Testis (tissue), 3 donors: Measurements from ENCODE around the gene EEFSEC. TPM values are rescaled to one million over a fixed set of nuclear protein-coding genes. Genes with fewer than 3 reads are reported as not detected.

Experiments
- DNase-seq: peaks from one replicate; pipeline ENCODE4 v3.0.0-alpha.2; 2019
- H3K27ac ChIP-seq, 2 donors: fragments of 200-600 bp; sonication (generic); one replicate each; pipeline ENCODE4 v1.5.1; 2019
- H3K27me3 ChIP-seq: fragments of 200-600 bp; sonication (generic); one replicate; pipeline ENCODE4 v1.5.1; 2019
- H3K36me3 ChIP-seq: fragments of 200-600 bp; sonication (generic); one replicate; pipeline ENCODE4 v1.5.1; 2017; ENCODE audit warnings: low read depth; ENCODE audit errors: missing control alignments
- H3K4me1 ChIP-seq: fragments of 200-600 bp; sonication (generic); one replicate; pipeline ENCODE4 v1.5.1; 2019
- H3K4me3 ChIP-seq, 2 donors: fragments of 200-600 bp; sonication (generic); one replicate each; pipeline ENCODE4 v1.5.1; 2017 to 2019
- H3K9me3 ChIP-seq: fragments of 200-600 bp; sonication (generic); one replicate; pipeline ENCODE4 v1.5.1; 2017
- CTCF ChIP-seq, 3 experiments: fragments of 450-650 bp in 2 of 3; fragments of 200-600 bp in 1 of 3; sonication (generic) in 1 of 3; IDR thresholded peaks; one replicate each; pipeline ENCODE4 v1.5.1; 2016 to 2019; ENCODE audit warnings: antibody characterized with exemption in 3 of 3, mild to moderate bottlenecking in 2 of 3, moderate library complexity in 1 of 3
- POLR2A ChIP-seq: fragments of 450-650 bp; IDR thresholded peaks from one replicate; pipeline ENCODE4 v1.6.1; 2017; ENCODE audit warnings: antibody characterized with exemption, mild to moderate bottlenecking, moderate library complexity
- WGBS, 2 donors: methylation state at CpG; one replicate each; pipeline ENCODE4 v1.1.5; 2018; 5-methylcytosine and 5-hydroxymethylcytosine counted together
- intact Hi-C: fragments of 100-400 bp; cut with DNase I; formaldehyde crosslinking; loops from one replicate; pipeline ENCODE4 v1.15.1; 2023; ENCODE audit warnings: low total_unique reads
- polyA plus RNA-seq: library from polyadenylated mRNA; stranded (reverse); fragments of 350-450 nt; fragmentation: Illumina TruSeq; extraction: RNeasy Lipid Tissue Mini Kit (QIAGEN cat#74804); gene quantifications from one replicate; pipeline ENCODE4 v1.2.3, GENCODE V29; 2014; ENCODE audit warnings: low read depth, low replicate concordance; ENCODE audit not compliant: insufficient read depth
- total RNA-seq, 2 donors: library from RNA; depleted of rRNA; stranded (reverse); fragments of >200 nt; gene quantifications; one replicate each; pipeline ENCODE4 v1.2.3, GENCODE V29; 2016

The EEFSEC gene
- total and polyA plus RNA-seq, 3 donors from 2014 or later: 35.4 to 40.3 (median 35.4) TPM

GRCh38 chr3:128413413-128414205 is 260.3 kb downstream of the EEFSEC start:
- H3K36me3 ChIP-seq: no peaks in the 10 kb centered on the region
- no peaks in the 10 kb centered on the region for H3K9me3 ChIP-seq
- H3K4me3 ChIP-seq: no peak overlapping the region
- DNase-seq: no peak
- TF ChIP-seq CTCF (IDR thresholded peaks at IDR 0.05) (no peak), POLR2A (no peak)
- 78 to 80% methylated on average over 2 to 24 of the region's 24 CpGs for WGBS, 2 donors
- peaks cover 10% of the 10 kb centered on the region for H3K4me1 ChIP-seq
- H3K27me3 ChIP-seq: no peaks in the 10 kb centered on the region
- H3K27ac ChIP-seq: no peak overlapping the region
- intact Hi-C loops: no loop called here

GRCh38 chr3:128415200-128415772 is 262.0 kb downstream of the EEFSEC start:
- Histone ChIP-seq H3K9me3 (no peaks in the 10 kb centered on the region), H3K27me3 (no peaks in the 10 kb centered on the region), H3K27ac (no peak overlapping the region), H3K4me3 (no peak overlapping the region), H3K36me3 (no peaks in the 10 kb centered on the region), H3K4me1 (no peaks in the 10 kb centered on the region)
- no peak for DNase-seq
- intact Hi-C loops: no loop called here
- no peak for TF ChIP-seq CTCF (IDR thresholded peaks at IDR 0.05)
- TF ChIP-seq POLR2A: no peak
- 95 to 98% methylated on average over 10 to 16 of the region's 16 CpGs for WGBS, 2 donors

- H3K27me3 ChIP-seq: no peaks in the 10 kb centered on the region
- H3K4me1 ChIP-seq: no peaks in the 10 kb centered on the region
- no peaks in the 10 kb centered on the region for H3K36me3 ChIP-seq
- TF ChIP-seq POLR2A (no peak), CTCF (IDR thresholded peaks at IDR 0.05) (no peak)
- H3K4me3 ChIP-seq: no peak overlapping the region
- no peak for DNase-seq
- H3K9me3 ChIP-seq: no peaks in the 10 kb centered on the region
- intact Hi-C loops: no loop called here
- H3K27ac ChIP-seq: no peak overlapping the region
- 80 to 88% methylated on average over 15 to 19 of the region's 19 CpGs for WGBS, 2 donors
Measured at GRCh38 chr3:128415773-128416577, 262.7 kb downstream of the EEFSEC start.

- TF ChIP-seq POLR2A (no peak), CTCF (IDR thresholded peaks at IDR 0.05) (no peak)
- intact Hi-C loops: no loop called here
- Histone ChIP-seq H3K27me3 (no peaks in the 10 kb centered on the region), H3K4me3 (no peak overlapping the region), H3K9me3 (no peaks in the 10 kb centered on the region), H3K36me3 (no peaks in the 10 kb centered on the region), H3K4me1 (no peaks in the 10 kb centered on the region), H3K27ac (no peak overlapping the region)
- WGBS, 2 donors: 74 to 91% methylated on average over 7 to 12 of the region's 12 CpGs
- no peak for DNase-seq
Measured at GRCh38 chr3:128416578-128417211, 263.4 kb downstream of the EEFSEC start.
